Activated T-cell treated with anti-CD3 and anti-CD28 coated beads, Interleukin-2, amount 50 U/mL, for 24 hours (primary cell): ENCODE results near the gene IL36A.

Experiments used
- DNase-seq: peaks from one replicate; pipeline ENCODE4 v3.0.0-alpha.2; 2020
- H3K27ac Mint-ChIP-seq: 2 replicates; pipeline ENCODE4 v1.8.0; 2020; ENCODE audit warnings: mild to moderate bottlenecking, mixed read lengths
- H3K27me3 Mint-ChIP-seq: 2 replicates; pipeline ENCODE4 v1.8.0; 2020; ENCODE audit warnings: mixed read lengths
- H3K36me3 Mint-ChIP-seq: 2 replicates; pipeline ENCODE4 v1.8.0; 2020; ENCODE audit warnings: low read depth, mixed read lengths
- H3K4me1 Mint-ChIP-seq: 2 replicates; pipeline ENCODE4 v1.8.0; 2020; ENCODE audit warnings: low read depth, mixed read lengths
- H3K4me3 Mint-ChIP-seq: 2 replicates; pipeline ENCODE4 v1.8.0; 2020; ENCODE audit warnings: mild to moderate bottlenecking, moderate library complexity, mixed read lengths
- H3K9me3 Mint-ChIP-seq: 2 replicates; pipeline ENCODE4 v1.8.0; 2020; ENCODE audit warnings: mixed read lengths

The IL36A gene

DNA sequence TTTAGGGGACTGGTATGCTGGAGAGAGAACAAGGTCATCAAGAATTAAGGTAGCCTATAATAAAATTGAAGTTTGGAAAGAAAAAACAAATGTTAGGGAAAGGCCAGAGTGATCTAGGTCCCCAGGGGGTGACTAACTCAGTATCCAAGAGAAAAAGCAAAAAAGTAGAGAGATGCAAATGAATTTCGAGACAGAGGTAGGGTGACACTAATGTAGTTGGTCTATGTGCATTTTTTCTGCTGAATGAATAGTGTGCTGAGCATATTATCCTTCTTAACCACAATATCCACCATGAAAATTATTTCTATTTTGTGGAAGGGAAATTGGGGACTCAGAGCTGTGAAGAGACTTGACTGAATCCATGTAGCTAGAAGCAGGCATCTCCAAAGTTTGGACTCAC lies 9.8 kb downstream of the IL36A start:
- H3K4me1 Mint-ChIP-seq: peaks cover 12% of the 10 kb centered on the region
- H3K4me3 Mint-ChIP-seq: no peak overlapping the region
- no peaks in the 10 kb centered on the region for H3K36me3 Mint-ChIP-seq
- no peak overlapping the region for H3K27ac Mint-ChIP-seq
- peaks cover 8% of the 10 kb centered on the region for H3K9me3 Mint-ChIP-seq
- peaks cover 6% of the 10 kb centered on the region for H3K27me3 Mint-ChIP-seq
- DNase-seq: no peak

DNA sequence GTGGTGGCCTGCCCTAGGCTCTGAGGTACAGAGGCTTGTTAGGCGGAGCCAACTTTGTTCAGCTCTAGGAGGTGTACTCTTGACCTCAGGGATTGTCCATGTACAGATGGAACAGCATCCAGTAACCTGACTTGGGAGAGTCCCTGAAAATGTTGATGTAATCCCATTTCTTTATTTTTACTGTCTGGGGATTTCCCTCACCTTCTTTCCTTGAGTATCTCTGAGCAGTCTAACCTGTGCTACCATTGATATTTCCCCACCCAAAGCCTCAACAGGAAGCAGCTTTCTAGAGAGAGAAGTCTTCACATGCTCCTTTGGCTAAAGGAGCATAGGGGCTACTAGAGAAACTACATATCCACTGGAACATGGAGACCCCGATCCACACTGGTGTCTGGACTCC lies 10.4 kb downstream of the IL36A start:
- H3K4me3 Mint-ChIP-seq: no peak overlapping the region
- H3K27me3 Mint-ChIP-seq: peaks cover 6% of the 10 kb centered on the region
- peaks cover 8% of the 10 kb centered on the region for H3K9me3 Mint-ChIP-seq
- H3K4me1 Mint-ChIP-seq: peaks cover 10% of the 10 kb centered on the region
- no peak overlapping the region for H3K27ac Mint-ChIP-seq
- H3K36me3 Mint-ChIP-seq: no peaks in the 10 kb centered on the region
- no peak for DNase-seq

DNA sequence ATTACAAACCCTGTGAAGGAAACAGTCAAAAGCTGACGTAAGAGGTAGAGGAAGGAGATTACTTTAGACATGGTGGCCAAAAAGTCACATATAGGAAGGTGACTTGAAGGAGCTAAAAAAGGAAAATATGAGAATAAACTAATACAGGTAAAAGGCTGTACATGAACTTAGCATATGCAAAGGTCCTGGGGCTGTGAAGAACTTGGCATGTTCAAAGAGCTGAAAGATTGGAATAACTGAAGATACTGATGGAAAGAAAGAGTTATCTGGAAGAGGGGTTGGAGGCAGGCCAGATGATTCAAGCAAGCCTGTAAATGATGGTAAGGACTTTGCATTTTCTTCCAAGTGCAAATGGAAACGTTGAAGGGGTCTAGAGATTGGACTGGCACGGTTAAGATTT lies 13.2 kb downstream of the IL36A start:
- Mint-ChIP-seq H3K4me3 (no peak overlapping the region), H3K4me1 (peaks cover 10% of the 10 kb centered on the region), H3K27me3 (peaks cover 6% of the 10 kb centered on the region)

DNA sequence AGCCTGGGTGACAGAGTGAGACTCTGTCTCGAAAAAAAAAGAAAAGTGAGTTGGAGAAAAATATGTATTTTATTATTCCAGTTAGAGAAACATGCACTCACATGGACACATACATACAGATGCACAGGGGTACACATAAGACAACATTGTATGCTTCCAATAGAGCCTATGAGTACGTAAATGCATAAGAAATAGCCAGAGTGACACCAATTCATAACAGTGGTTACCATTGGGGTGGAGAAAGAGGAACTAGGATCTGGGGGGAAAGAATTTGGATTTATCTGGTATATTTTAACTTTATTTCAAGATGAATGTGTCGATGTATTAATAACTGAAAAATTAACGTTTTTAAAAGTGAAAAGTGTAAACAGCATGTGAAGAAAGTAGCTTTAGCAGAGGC lies 16.1 kb downstream of the IL36A start:
- Mint-ChIP-seq H3K36me3 (no peaks in the 10 kb centered on the region), H3K27me3 (peaks cover 4% of the 10 kb centered on the region), H3K9me3 (peaks cover 8% of the 10 kb centered on the region), H3K27ac (no peak overlapping the region), H3K4me3 (no peak overlapping the region), H3K4me1 (peaks cover 3% of the 10 kb centered on the region)
- DNase-seq: no peak

More for the DNA sequence above, 13.2 kb downstream of the IL36A start:
- peaks cover 8% of the 10 kb centered on the region for H3K9me3 Mint-ChIP-seq
- no peak for DNase-seq
- no peak overlapping the region for H3K27ac Mint-ChIP-seq
- H3K36me3 Mint-ChIP-seq: no peaks in the 10 kb centered on the region

DNA sequence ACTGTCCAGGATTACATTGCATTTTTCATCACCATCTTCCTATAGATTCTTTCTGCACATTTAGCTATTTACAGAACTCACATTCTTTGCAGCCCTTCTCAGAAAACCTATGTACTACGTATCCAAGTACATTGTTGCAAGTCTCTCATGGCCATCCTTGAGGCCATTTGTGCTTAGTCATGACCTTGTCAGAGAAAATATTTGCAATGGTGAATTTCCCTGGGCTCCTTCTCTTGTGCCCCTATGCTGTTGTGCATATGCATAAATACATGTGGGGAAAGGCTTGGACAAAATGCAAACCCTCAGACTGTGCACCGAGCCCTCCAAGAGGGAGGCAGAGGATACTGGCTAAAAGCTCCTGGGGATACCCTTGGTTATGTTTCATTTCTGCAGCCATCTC lies 19.5 kb downstream of the IL36A start:
- peaks cover 12% of the 10 kb centered on the region for H3K27me3 Mint-ChIP-seq

DNA sequence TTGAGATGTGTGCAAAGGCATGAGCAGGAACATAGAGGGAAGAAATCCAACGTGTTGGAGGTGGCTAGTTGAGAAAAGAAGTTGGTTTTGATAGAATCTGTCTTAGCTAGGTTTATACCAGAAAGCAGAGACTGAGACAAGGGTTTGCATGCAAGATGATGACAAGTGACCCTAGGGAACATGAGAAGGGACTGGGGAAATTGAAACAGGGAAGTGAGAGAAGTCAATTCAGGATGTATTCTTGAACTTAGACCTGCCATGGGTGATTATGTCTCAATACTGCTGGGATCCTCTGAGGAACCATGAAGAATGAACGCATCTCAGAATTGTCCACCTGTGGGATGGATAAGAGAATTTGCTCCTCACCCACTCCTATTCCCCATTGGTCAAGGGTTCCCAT lies 20.5 kb downstream of the IL36A start:
- no peaks in the 10 kb centered on the region for H3K36me3 Mint-ChIP-seq
- H3K27ac Mint-ChIP-seq: no peak overlapping the region
- no peaks in the 10 kb centered on the region for H3K4me1 Mint-ChIP-seq
- H3K9me3 Mint-ChIP-seq: no peaks in the 10 kb centered on the region
- H3K27me3 Mint-ChIP-seq: peaks cover 12% of the 10 kb centered on the region
- DNase-seq: no peak
- H3K4me3 Mint-ChIP-seq: no peak overlapping the region

More for the DNA sequence above, 19.5 kb downstream of the IL36A start:
- DNase-seq: no peak
- Mint-ChIP-seq H3K4me3 (no peak overlapping the region), H3K4me1 (no peaks in the 10 kb centered on the region), H3K36me3 (no peaks in the 10 kb centered on the region), H3K27ac (no peak overlapping the region), H3K9me3 (no peaks in the 10 kb centered on the region)

DNA sequence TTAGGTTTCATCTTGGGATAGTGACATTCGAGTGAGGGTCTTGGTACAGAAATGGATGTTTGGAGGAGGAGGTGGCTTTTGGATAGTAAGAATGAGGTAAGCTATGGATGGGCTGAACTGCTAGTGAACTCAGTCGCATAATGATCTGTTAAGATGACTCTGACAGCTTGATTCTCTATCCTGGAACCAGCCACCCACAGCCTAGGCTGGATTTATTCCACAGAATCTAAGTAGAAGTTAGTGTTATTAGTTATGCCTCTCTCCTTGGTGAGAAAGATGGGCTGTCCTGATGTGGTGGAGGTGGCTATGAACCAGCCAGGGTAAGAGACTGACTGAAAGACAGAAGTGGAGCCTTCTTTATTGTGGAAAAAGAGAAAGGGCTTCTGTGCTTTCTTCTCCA lies 22.4 kb downstream of the IL36A start:
- no peaks in the 10 kb centered on the region for H3K36me3 Mint-ChIP-seq
- no peak for DNase-seq
- H3K9me3 Mint-ChIP-seq: no peaks in the 10 kb centered on the region
- H3K27ac Mint-ChIP-seq: no peak overlapping the region
- H3K4me3 Mint-ChIP-seq: no peak overlapping the region
- peaks cover 12% of the 10 kb centered on the region for H3K27me3 Mint-ChIP-seq
- no peaks in the 10 kb centered on the region for H3K4me1 Mint-ChIP-seq

DNA sequence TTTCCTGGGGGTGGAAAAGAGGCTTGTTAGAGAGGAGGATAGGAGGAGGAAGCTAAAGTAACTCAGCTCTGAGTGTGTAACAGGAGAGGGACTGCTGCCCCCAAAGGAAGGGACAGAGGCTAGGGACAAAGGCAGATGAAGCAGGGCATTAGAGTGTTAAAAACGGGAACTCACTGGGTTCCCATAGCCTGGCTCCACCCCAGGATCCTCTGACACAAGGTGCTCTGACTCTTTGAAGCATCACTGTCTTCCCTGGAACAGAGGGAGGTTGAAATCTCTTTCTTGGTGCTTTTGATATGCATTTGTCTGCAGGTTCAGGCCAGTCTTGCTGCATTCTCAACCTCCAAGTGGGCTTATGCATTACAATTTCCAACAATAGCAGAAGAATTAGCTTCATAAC lies 22.9 kb downstream of the IL36A start:
- no peaks in the 10 kb centered on the region for H3K9me3 Mint-ChIP-seq
- no peaks in the 10 kb centered on the region for H3K36me3 Mint-ChIP-seq
- no peaks in the 10 kb centered on the region for H3K4me1 Mint-ChIP-seq
- DNase-seq: no peak
- H3K4me3 Mint-ChIP-seq: no peak overlapping the region
- peaks cover 12% of the 10 kb centered on the region for H3K27me3 Mint-ChIP-seq
- no peak overlapping the region for H3K27ac Mint-ChIP-seq

DNA sequence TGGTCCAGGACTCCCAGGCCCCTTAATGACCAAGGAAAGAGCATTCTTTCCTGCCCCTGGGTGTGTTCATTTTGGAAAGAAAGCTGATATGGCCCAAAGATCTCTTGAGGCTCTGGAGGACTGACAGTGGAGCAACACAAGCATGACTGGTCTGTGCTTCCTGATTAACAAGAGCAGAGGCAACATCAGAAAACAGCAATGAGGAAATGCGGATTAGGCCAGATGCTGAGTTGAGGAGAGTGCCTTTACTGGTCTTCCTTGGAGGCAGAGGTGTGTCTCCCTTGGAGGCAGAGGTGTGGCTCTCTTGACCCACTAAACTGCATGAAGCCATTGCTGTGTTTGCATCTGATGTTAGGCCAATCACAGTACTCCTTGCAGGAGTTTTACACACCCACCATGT lies 27.5 kb downstream of the IL36A start:
- Mint-ChIP-seq H3K27me3 (peaks cover 8% of the 10 kb centered on the region), H3K9me3 (no peaks in the 10 kb centered on the region), H3K36me3 (no peaks in the 10 kb centered on the region), H3K4me1 (no peaks in the 10 kb centered on the region), H3K4me3 (no peak overlapping the region), H3K27ac (no peak overlapping the region)
- no peak for DNase-seq

DNA sequence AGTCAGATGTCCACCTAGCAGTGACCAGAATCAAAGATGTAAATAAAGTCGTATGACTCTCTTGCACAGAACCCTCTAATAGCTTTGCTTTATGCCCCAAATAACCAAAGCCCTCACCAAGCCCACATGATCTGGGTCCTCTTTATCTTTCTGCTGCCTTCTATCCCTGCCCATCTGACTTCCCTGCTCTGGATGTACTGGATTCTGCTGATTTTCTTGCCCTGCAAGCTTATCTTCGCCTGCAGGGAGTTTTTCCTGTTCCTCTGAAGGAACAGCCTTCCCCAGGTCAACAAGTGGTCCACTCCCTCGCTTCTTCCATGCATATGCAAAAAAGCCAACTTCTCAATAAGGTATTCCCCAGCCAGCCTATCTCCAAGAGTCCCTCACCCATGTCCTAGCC lies 28.8 kb downstream of the IL36A start:
- no peak overlapping the region for H3K27ac Mint-ChIP-seq
- no peak for DNase-seq
- no peaks in the 10 kb centered on the region for H3K36me3 Mint-ChIP-seq
- no peaks in the 10 kb centered on the region for H3K4me1 Mint-ChIP-seq
- no peak overlapping the region for H3K4me3 Mint-ChIP-seq
- H3K27me3 Mint-ChIP-seq: peaks cover 7% of the 10 kb centered on the region
- no peaks in the 10 kb centered on the region for H3K9me3 Mint-ChIP-seq

DNA sequence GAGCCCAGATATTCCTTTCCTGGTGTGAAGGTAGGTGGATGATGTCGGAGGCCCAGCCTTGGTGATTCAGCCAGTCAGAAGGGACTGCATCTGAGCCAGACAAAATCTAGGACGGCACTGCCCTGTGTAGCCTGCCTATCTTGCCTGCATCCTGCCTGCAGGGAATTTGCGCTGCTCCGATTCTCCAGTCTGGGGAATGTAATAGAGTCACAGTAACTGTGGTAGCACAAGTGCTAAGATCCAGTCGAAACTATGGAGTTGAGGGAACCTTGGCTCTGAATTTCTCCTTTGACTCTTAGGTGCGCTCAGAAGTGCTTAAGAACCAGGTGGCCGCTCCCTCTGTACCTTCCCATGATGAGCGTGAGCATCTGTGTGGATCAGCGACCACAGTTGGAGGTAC lies 31.5 kb downstream of the IL36A start:
- Mint-ChIP-seq H3K36me3 (no peaks in the 10 kb centered on the region), H3K4me3 (no peak overlapping the region), H3K4me1 (no peaks in the 10 kb centered on the region), H3K27me3 (no peaks in the 10 kb centered on the region), H3K9me3 (no peaks in the 10 kb centered on the region), H3K27ac (no peak overlapping the region)
- no peak for DNase-seq

DNA sequence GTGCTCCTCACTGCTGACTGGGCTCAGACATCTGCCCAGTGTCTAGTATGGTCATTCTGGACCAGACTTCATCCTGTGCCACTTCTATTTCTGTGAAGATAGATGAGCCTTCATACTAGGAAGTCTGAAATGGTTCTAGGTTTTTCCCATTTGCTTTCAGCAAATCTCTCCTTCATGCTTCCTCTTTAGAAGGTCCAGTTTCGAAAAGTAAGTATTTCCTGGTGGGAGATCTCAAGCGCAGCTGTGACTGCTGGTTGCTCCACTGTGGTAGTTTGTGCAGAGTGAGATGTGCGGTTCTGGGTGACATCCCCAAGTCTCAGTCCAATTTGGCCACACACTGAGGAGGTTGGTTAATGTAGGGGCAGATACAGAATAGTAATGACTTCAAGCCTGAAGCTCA lies 33.0 kb downstream of the IL36A start:
- no peaks in the 10 kb centered on the region for H3K36me3 Mint-ChIP-seq
- no peak for DNase-seq
- H3K9me3 Mint-ChIP-seq: no peaks in the 10 kb centered on the region
- H3K27ac Mint-ChIP-seq: no peak overlapping the region
- no peaks in the 10 kb centered on the region for H3K27me3 Mint-ChIP-seq
- no peak overlapping the region for H3K4me3 Mint-ChIP-seq
- no peaks in the 10 kb centered on the region for H3K4me1 Mint-ChIP-seq

DNA sequence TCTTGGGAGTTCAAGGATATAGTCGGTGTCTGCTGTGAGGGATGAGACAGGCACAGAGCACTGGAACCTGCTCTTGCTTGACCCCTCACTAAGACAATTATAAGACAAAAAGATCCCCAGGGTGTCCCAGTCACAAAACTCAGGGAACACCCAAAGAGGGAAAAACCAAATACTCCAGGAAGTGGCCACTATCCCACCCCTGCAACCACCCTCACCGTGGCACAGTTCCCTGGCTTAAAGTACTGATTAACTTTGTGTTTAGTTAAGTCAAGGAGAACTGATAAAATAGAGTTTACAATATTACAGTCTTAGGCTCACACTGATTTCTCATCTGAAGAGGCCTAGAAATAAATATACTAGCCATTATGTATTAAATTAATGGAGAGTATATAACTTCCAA lies 33.9 kb downstream of the IL36A start:
- Mint-ChIP-seq H3K4me3 (no peak overlapping the region), H3K36me3 (no peaks in the 10 kb centered on the region), H3K27ac (no peak overlapping the region), H3K27me3 (no peaks in the 10 kb centered on the region), H3K9me3 (no peaks in the 10 kb centered on the region), H3K4me1 (no peaks in the 10 kb centered on the region)
- DNase-seq: no peak

DNA sequence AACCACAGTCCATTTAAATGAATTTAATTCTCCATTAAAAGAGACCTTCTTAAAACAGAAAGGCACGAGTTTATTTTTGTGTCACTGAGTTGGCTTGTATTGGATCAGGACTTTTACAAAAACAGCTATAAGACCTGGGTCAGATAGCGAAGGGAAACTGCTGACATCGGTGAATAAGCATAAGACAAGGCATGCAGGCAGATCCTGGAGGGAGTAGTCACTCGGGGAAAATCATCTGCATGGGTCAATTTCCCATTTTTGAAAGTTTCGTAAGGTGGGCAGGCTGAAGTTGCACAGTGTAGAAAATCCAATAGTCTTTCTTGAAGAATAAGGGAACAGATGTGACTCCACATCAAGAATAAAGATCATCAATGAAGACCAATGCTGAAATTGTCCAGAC lies 34.5 kb downstream of the IL36A start:
- no peak for DNase-seq
- Mint-ChIP-seq H3K36me3 (no peaks in the 10 kb centered on the region), H3K9me3 (no peaks in the 10 kb centered on the region), H3K27ac (no peak overlapping the region), H3K27me3 (no peaks in the 10 kb centered on the region), H3K4me1 (no peaks in the 10 kb centered on the region), H3K4me3 (no peak overlapping the region)

DNA sequence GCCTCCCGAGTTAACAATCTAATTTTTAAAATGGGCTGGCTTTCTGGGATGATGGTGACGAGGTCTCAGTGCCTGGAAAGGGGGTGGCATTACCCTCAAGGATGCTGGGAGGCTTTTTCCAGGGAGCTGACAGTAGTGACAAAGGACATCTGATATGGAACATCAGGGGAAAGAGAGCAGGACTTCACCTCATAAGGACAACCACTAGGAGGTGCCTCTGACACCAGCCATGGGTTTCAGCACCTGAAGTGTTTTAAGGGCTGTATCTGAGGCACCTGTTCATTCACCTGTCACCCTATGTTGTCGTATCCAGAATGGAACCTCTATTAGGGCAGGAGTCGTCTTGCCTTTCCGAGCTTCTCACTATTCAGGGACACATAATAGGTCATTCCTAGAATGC lies 36.6 kb downstream of the IL36A start:
- no peaks in the 10 kb centered on the region for H3K36me3 Mint-ChIP-seq
- no peaks in the 10 kb centered on the region for H3K9me3 Mint-ChIP-seq
- no peaks in the 10 kb centered on the region for H3K27me3 Mint-ChIP-seq
- H3K4me3 Mint-ChIP-seq: no peak overlapping the region
- no peak overlapping the region for H3K27ac Mint-ChIP-seq
- no peaks in the 10 kb centered on the region for H3K4me1 Mint-ChIP-seq
- no peak for DNase-seq

DNA sequence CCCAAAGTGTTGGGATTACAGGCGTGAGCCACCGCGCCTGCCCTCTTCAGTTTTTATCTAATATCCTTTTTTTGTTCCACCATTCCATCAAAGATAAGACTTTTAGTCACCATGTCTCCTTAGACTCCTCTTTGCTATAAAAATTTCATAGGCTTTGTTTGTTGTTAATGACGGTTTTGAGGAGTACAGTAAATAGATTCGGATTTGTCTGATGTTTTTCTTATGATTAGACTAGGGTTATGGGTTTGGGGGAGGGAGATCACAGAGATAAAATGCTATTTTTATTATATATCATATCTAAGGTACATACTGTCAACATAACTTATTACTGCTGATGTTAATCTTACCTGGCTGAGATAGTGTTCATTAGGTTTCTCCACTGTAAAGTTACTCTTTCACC lies 41.2 kb downstream of the IL36A start:
- no peak overlapping the region for H3K4me3 Mint-ChIP-seq
- no peaks in the 10 kb centered on the region for H3K9me3 Mint-ChIP-seq
- no peaks in the 10 kb centered on the region for H3K4me1 Mint-ChIP-seq
- peaks cover 3% of the 10 kb centered on the region for H3K27me3 Mint-ChIP-seq
- no peak for DNase-seq
- no peaks in the 10 kb centered on the region for H3K36me3 Mint-ChIP-seq
- H3K27ac Mint-ChIP-seq: no peak overlapping the region
